HL-60 (cell line): ENCODE data around the gene CCDC24.

Experiments used
- DNase-seq, 2 experiments: peaks; one replicate each; pipeline ENCODE4 v3.0.0-alpha.2; 2010 to 2020; ENCODE audit warnings: low read depth in 1 of 2, low spot score in 1 of 2
- H3K27ac ChIP-seq: fragments of 250-450 bp; sonication (Bioruptor Pico); replicated peaks from 2 replicates; pipeline ENCODE4 v1.5.1; 2020; ENCODE audit warnings: mild to moderate bottlenecking, moderate library complexity
- H3K27me3 ChIP-seq: fragments of 250-450 bp; sonication (Bioruptor Pico); 2 replicates; pipeline ENCODE4 v1.5.1; 2021; ENCODE audit warnings: mild to moderate bottlenecking, moderate library complexity; ENCODE audit not compliant: insufficient read depth, poor library complexity, severe bottlenecking
- H3K4me3 ChIP-seq: replicated peaks from 2 replicates; pipeline ENCODE4 v1.5.1; 2011; ENCODE audit warnings: mild to moderate bottlenecking, control low read depth, low read length; ENCODE audit not compliant: insufficient read depth
- CTCF ChIP-seq: IDR thresholded peaks from one replicate; pipeline ENCODE4 v1.5.1; 2011; ENCODE audit warnings: low read length, control low read depth, inconsistent platforms; ENCODE audit not compliant: insufficient read depth
- GABPA ChIP-seq: IDR thresholded peaks from 2 replicates; pipeline ENCODE4 v1.6.1; 2012; ENCODE audit warnings: low read depth
- POLR2AphosphoS5 ChIP-seq: IDR thresholded peaks from 2 replicates; pipeline ENCODE4 v1.6.1; 2012; ENCODE audit warnings: low read depth
- REST ChIP-seq: IDR thresholded peaks from 2 replicates; pipeline ENCODE4 v1.6.1; 2012; ENCODE audit warnings: low read depth; ENCODE audit not compliant: insufficient replicate concordance
- SPI1 ChIP-seq: IDR thresholded peaks from 2 replicates; pipeline ENCODE4 v1.6.1; 2012; ENCODE audit warnings: low read depth, mild to moderate bottlenecking, borderline replicate concordance

CCDC24 gene

GRCh38 chr1:43952731-43953346 is 38.6 kb upstream of the CCDC24 start:
- no peak for DNase-seq
- no peak for TF ChIP-seq CTCF
- no peak for TF ChIP-seq POLR2AphosphoS5
- no peak for TF ChIP-seq SPI1
- TF ChIP-seq REST: no peak
- no peak for TF ChIP-seq GABPA
- H3K27me3 ChIP-seq: no peaks in the 10 kb centered on the region

GRCh38 chr1:43953361-43953760 is 38.0 kb upstream of the CCDC24 start:
- no peak for TF ChIP-seq REST
- TF ChIP-seq CTCF: no peak
- no peak for TF ChIP-seq POLR2AphosphoS5
- DNase-seq: no peak
- Histone ChIP-seq H3K27ac (no peak overlapping the region), H3K27me3 (no peaks in the 10 kb centered on the region), H3K4me3 (no peak overlapping the region)

More at GRCh38 chr1:43952731-43953346, 38.6 kb upstream of the CCDC24 start:
- Histone ChIP-seq H3K4me3 (no peak overlapping the region), H3K27ac (no peak overlapping the region)

- no peak overlapping the region for H3K27ac ChIP-seq
- no peak for TF ChIP-seq REST
- TF ChIP-seq SPI1: no peak
- TF ChIP-seq GABPA: no peak
- TF ChIP-seq POLR2AphosphoS5: no peak
- no peak for TF ChIP-seq CTCF
- DNase-seq: no peak
- no peak overlapping the region for H3K4me3 ChIP-seq
- no peaks in the 10 kb centered on the region for H3K27me3 ChIP-seq
Observed at GRCh38 chr1:43954036-43954435, 37.4 kb upstream of the CCDC24 start.
